Activated CD4-positive, alpha-beta T cell treated with anti-CD3 and anti-CD28 coated beads for 1 hour (primary cell): ENCODE measurements around the gene NDUFA1.
"Not testable (repeated sequence)": the region's sequence is repeated elsewhere in the genome, so short reads cannot be mapped to it uniquely, and the experiment has no call there.

Source experiments
- DNase-seq: peaks from one replicate; pipeline ENCODE4 v3.0.0-alpha.2; 2020

NDUFA1 gene

DNA sequence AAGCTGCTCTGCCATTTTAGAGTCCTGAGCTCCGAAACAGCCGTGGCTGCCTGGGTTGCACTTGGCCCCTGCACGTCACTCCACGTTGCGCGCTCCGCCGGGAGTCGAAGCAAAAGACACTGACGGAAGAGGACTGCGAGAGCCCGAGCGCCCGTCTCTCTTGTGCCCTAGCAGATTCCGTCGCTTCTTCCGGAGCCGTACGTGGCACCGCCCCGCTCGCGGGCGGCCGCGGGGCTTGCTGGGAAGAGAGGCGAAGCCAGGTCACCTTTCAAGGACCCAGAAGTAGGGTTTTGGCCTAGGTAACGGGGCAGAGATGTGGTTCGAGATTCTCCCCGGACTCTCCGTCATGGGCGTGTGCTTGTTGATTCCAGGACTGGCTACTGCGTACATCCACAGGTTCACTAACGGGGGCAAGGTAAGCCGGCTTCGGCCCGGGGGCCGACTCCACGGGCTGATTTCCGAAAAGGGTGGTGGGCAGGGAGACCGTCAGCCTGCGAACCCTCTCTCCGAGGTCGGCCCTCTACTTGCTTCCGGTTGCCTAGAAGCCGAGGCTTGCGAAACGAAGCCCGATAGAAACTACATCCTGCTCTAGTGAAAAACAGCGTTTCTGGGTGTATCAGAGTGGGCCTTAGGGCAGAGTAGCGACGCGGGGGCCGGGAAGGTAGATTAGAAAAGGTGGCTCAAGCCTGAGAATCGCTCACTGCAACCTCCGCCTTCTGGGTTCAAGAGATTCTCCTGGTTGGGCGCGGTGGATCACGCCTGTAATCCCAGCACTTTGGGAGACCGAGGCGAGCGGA is at the start of gene NDUFA1, which contains the start of gene RNF113A:
Gene NDUFA1, plus strand, starts transcription at position 234 of the 797 bp plus-strand sequence. Its CDS starts 80 bp downstream, at position 314.
Gene RNF113A, minus strand, starts transcription at position 135 of the 797 bp plus-strand sequence. Its CDS starts 120 bp downstream, at position 15.
- peak; percentile 77 for DNase-seq

DNA sequence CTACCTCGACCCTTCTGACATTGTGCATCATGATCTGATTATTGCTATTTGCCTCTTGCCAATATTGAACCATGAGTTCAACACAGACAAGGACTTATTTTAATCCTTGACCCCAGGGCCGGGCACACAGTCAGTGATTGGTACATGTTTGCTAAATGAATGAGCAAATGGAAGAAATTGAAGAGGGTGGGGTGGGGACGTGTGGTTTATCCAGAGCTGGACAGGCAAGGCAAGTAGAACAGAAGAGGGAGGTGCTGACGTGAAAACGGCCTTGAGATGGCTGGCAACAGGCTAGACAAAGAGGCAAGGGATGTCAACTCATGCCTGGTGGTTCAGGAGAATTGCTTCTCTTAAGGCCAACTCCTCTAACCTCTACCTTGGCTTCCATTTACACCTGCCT is 47.4 kb upstream of the NDUFA1 start:
- not testable (repeated sequence) for DNase-seq

DNA sequence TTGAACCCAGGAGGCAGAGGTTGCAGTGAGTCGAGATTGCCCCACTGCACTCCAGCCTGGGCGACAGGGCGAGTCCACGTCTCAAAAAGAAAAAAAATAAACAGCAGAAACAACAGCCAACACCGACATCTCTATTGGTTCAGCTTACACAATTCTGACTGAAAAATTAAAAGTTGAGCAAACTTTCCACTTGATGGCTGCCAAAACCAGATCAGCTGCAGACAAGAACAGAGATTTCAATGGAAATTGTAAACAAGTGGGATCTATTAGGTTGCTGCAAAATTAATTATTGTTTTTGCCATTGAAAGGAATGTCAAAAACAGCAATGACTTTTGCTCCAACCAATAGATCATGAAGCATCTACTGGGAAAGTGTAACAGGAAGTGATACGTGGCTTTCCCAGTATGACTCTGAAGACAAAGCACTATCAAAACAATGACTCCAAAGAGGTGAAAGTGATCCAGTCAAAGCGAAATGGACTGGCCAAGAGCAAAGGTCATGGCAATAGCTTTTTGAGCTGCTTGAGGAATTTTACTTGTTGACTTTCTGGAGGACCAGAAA is 45.2 kb upstream of the NDUFA1 start:
- DNase-seq: no peak

- no peak for DNase-seq
These were observed 43.2 kb upstream of the NDUFA1 start for GRCh38 chrX:119828446-119828845.

- DNase-seq: no peak
These were observed 37.7 kb upstream of the NDUFA1 start for GRCh38 chrX:119833905-119834304.

DNA sequence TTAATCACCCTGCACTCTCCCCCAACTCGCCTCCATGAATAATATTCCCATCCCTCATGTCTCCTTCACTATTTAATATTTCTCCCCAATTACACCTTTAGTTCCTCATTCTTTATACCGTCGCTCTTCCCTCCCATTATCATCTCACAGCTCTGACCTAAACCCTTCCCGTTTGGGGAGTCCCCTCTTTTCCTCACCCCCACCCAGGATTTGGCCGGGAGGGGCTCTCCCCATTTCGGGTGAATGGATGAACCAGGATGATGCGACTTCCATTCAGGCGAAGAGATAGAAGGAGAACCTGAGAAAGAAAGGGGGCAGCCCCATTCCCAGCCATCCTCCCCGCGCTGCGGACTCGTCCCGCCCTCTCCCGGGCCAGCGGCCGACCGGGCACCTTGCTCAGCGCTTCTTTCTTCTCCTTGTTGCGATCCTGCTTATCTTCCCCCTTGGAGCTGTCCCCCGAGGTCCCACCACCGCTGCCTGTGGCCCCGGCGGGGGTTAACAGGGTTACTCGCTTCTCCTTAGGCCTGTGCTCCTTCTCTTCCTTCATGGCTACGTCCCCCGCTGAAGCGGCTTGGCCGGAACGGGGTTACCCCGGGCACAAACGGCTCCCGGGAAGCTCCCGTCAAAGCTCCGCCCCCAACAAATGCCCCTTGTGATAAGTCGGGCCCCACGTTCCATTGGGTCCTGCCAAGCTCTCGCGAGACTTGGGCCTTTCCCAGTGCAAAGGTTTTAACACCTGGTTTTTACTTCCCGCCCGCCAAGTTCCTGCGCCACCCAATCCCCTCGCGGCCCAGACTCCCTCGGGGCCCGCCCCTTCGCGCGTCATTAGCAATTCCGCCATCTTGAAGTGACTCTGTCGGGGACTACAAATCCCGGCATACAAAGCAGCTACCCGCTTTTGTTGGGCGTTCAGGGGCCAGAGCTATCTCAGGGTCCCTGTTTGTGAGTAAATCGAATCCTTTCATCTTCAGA is 19.0 kb upstream of the NDUFA1 start, which contains the start of gene UPF3B:
Gene UPF3B, minus strand, starts transcription at position 582 of the 972 bp plus-strand sequence. Its CDS starts 35 bp downstream, at position 547.
- DNase-seq: peak; percentile 89

DNA sequence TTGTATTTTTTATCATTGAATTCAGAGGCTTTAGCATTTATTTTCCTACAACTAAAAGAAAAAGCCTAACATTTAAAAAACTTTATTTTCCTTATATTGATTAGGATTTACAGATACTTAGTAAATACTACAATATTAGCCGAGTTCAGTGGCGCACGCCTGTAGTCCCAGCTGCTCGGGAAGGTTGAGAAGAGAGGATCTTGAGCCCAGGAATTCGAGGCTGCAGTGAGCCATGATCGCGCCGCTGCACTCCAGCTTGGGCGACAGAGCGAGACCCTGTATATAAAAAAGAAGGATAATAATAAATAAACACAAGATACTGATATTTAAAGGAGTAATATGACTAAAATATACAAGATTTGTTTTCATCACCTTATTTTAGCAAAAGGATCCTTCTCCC is 18.2 kb upstream of the NDUFA1 start:
- no peak for DNase-seq

- peak; percentile 8 for DNase-seq
These were observed 953 bp upstream of the NDUFA1 start for GRCh38 chrX:119870626-119871131.

GRCh38 chrX:119871245-119871598 is 410 bp upstream of the NDUFA1 start:
- no peak for DNase-seq

DNA sequence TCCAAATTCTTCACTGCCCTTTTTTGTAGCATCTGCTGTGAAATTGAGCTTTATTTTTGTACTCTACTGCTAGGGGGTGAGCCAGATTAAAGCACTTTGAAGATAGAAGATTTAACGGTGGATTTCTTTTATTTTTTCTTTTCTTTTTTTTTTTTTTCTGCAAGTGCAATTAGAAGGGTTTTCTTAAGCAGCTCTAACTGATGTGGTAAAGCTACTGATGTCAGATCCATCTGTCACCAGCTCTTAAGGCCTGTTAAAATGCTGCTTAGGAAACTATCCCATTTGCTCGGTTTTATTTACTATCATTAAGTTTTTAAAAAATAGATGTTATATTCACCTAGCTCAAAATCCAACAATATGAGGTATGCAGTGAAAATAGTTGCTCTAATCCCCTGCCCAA is 7.1 kb downstream of the NDUFA1 start:
- no peak for DNase-seq

GRCh38 chrX:119880076-119880475 is 8.4 kb downstream of the NDUFA1 start:
- DNase-seq: no peak

GRCh38 chrX:119880552-119881437 is 9.2 kb downstream of the NDUFA1 start:
- peak; percentile 7 for DNase-seq

GRCh38 chrX:119885554-119886428 is 14.2 kb downstream of the NDUFA1 start:
- no peak for DNase-seq

- peak; percentile 21 for DNase-seq
These were observed 16.2 kb downstream of the NDUFA1 start for GRCh38 chrX:119887721-119888425.

DNA sequence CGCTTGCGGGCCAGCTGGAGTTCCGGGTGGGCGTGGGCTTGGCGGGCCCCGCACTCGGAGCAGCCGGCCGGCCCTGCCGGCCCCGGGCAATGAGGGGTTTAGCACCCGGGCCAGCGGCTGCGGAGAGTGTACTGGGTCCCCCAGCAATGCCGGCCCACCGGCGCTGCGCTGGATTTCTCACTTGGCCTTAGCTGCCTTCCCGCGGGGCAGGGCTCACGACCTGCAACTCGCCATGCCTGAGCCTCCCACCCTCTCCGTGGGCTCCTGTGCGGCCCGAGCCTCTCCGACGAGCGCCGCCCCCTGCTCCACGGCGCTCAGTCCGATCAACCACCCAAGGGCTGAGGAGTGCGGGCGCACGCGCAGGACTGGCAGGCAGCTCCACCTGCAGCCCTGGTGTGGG is 19.0 kb downstream of the NDUFA1 start:
- not testable (repeated sequence) for DNase-seq

DNA sequence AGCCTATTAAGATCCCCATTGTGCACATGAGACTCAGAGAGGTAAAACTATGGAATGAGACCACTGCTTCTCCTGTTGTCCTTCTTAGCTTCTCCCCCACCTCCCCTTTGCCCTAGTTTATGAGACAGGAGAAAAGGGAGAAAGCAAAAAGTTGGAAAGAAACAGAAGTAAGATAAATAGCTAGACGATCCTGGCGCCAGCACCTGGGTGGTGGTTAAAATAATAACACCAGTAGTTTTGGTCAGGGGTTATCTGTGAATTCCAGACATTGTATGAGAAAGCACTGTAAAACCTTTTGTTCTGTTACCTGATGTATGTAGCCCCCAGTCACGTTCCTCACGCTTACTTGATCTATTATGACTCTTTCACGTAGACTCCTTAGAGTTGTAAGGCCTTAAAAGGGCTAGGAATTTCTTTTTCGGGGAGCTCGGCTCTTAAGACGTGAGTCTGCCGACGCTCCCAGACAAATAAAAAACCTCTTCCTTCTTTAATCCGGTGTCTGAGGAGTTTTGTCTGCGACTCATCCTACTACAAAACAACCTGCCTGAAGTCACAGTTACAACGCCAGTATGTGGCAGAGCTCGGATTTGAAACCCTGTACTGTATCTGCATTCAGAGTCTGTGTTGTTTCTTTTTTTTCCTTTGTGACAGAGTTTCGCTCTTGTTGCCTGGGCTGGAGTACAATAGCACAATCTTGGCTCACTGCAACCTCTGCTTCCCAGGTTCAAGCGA is 20.5 kb downstream of the NDUFA1 start:
- not testable (repeated sequence) for DNase-seq

- no peak for DNase-seq
These were observed 24.3 kb downstream of the NDUFA1 start, which contains the start of gene AKAP14 for GRCh38 chrX:119895843-119896326. TSS of gene AKAP14 (plus strand) at chrX:119895893. CDS start at chrX:119903224, 7,331 bp downstream.

DNA sequence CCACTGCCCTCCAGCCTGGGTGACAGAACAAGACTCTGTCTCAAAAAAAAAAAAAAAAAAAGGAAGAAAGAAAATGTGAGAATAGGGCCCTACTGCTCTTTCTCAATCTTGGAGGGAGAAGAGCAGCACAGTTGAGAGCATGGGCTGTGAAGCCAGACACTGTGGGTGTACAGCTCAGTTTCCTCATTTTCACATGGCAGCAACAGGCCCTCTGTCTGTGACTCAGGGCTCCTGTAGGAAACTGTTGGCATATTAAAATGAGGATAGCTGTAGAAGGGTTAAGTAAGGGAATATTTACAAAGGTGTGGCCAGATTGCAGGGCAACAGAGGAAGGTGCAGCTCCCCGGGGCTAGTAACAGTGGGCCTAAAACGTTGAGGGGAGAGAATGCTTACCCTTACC is 27.5 kb downstream of the NDUFA1 start:
- no peak for DNase-seq

GRCh38 chrX:119900976-119901375 is 29.3 kb downstream of the NDUFA1 start:
- DNase-seq: no peak
